NCI-H1694 (cell line): ENCODE measurements around the gene TMC8.
A peak's percentile ranks its signal among the peaks of the same experiment; 100 is the strongest.

Source experiments
- DNase-seq: peaks from one replicate; lab custom pipeline; 2025; lab: John Stamatoyannopoulos, UW

TMC8 gene

DNA sequence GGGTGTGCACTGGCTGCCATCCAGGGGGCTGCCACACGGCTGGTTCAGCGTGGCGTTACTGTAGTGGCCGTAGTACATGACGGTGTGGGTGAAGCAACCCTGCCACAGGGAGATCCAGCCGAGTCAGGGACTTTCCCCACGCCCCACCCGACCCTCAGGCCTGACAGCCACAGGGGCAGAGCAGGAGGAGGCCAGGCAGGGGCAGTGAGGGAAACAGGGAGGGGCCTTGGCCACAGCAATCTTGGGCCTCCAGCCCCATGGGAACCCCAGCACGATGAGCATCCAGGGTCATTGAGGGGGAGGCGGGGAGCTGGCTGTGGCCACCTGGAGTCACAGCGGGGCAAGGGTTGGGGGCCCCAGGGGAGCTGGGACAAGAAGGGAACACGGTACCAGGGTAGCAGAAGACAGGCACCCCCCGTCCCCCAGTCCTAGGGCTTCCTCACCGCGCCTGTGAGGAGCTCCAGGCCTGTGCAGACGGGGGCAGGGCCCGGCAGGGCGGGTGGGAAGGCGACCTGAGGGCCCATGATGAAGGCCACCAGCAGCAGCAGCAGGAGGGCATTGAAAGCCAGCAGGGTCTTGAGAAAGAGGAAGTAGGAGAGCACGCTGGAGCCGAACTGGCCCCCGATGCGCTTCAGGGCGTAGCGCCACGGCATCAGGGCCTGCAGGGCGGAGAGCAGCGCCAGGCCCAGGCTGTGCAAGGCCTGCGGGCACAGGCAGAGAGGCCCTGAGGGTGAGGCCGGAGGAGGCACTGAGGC lies 6.3 kb upstream of the TMC8 start:
- DNase-seq, result no peak

DNA sequence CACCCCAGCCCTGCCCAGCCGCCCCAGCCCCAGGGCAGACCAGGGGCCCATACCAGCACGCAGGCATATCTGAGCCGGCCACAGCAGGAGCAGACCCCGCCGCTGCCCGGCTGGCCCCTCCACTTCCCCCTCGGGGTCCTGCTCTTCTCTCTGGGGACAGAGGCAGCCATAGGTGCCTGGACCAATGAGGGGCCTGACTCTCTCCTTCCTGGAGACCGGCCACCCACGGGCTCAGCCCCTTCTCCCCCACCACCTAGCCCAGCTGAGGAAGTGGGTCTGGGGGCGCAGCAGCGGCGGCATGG lies 5.8 kb upstream of the TMC8 start:
- DNase-seq, result no peak

DNA sequence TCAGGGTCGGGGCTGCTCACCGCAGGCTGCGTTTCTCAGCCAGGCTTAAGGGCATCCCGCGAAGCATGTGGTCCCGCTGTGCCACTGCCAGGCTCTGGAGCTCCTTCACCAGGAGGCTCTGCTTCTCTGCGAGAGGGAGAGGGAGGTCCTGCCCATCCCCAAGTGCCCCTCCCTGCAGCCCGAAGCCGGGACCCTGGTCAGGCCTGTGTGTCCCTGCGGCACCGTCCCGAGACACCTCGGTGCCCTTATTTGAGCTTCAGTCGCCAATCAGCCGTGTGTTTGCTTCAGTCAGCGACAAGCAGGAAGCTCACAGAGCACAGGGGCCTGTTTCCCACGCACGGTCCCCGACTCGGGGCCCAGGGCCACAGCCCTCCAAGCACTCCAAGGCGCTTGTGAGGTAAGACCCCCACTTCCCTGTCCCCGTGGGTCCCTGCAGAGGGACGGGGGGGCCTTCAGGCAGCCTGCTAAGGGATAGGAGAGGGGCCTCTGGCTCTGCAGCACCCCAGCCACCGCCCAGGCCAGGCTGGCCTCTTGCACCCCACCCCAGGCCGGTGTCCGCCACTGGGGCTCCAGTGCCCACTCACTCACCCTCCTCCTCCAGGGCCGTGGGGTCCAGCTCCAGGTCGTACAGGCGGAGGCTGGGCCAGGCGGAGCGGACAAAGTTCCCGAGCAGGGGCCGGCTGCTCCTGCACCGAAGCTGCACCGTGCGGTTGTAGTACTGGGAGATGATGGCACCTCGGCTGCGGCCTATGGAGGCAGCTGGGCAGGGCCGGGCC lies 5.2 kb upstream of the TMC8 start:
- DNase-seq, result no peak

DNA sequence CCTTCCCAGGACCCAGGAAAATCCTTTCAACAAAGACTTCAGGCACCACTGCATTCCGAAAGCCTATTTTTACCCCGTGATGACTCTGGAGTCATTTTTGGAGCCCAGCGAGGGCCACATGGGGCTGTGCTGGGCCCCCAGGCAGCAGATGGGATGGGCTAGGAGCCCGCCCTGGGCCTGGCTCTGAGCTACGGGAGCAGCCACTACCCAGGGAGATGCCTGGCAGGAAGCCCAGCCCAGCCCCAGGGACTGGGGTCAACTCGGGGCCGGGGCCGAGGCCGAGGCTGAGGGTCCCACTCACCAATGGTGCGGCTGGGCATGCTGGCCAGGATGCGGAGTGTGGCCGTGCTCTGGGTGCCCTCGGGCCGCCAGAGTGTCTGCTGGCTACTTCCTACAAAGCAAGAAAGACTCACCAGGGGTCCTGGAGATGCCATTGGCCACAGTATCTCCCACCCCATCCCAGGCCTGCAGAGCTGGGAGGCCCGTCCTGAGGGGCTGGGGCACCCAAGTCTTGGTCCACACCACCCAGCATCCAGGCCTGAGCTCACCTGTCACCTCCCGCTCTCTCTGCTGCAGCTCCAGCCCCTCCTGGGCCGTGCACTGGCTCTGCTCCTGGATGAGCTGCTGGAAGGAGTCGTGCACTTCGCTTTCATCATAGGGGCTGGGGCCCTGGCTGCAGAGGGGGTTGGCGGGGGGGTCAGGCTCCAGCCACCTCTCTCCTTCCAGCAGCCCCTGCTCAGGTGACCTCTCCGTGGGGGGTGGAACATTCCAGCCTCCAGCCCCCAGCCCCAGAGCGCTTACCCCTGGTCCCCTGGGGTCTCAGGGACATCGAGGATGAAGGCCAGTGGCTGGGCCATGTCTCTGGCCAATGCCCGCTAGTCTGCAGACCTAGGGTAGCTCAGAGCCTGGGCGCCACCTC lies 4.3 kb upstream of the TMC8 start:
- DNase-seq, result peak; percentile 32

DNA sequence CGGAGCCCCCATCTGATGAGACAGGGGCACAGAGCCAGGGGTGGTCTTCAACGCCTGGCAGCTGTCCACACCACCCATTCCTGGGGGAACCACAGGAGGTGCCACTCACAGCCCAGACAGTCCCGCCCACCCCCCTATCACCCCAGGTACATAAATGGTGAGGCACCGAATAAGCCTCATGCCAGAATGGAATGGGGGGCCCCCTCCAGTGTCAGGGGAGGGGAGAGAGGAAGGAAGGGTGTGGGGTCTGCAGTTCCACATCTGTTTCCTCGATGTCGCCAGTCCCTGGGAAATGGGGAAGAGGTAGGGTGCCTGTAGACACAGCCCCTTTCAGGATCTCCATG lies 3.7 kb upstream of the TMC8 start:
- no peak for DNase-seq

DNA sequence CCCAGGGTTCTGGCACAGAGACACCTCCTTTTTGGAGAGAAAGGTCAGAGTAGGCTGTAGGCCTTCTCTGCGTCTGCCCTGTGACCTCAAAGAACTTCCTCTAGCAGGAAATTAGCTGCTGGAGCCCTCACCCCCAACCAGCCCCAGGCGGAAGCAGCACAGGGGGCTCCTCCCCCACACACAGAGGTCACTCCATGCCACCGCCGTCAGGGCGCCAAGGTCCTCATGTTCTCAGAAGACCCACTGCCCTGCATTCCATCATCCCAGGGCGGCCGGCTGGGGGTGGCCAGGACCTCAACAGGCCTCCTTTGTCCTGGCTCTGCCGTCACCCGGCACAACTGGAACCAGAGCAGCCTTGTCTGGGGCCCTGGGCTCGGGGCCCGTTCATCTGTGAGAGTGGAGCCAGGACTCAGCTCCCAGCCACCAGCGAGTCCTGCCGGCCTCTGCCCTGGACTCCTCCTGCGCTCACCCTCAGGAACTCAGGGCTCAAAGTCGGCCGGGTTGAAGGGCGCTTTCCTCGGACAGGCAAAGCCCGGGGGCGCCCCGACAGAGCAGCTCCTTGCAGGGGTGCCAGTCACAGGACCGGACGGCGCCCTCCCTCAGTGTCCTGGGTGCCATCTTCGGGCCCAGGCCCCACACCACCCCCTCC lies 3.2 kb upstream of the TMC8 start:
- no peak for DNase-seq

DNA sequence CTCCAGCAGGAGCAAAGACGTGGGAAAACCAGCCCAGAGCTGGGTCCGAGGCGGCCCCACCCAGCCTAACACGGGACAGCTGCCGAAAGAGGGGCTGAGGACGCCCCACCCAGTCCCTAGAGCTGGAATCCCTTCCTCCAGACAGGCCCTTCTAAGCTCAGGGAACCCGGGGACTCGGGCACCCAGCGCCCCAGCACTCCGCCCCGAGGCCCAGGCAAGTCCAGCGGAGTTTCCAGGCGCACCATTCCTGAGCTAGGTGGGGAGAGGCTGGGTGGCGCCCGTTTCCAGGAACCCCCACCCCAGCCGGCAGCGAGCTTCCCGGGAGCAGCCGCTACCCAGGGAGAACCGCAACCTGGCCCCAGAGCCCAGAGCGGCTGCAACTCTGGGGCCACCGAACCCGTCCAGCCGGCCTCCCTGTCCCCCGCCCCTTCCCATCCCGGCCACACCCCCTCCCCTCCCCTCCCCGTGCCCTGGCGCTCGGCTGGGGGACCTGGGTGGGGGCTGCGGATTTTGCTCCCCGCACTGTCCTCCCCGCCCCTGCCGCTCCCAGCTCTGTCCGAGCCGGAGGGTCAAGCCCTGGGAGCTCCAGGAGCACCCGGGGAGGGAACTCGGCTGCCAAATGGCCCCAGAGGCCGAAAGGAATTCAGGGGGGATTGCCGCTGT lies 2.6 kb upstream of the TMC8 start:
- DNase-seq, result no peak

DNA sequence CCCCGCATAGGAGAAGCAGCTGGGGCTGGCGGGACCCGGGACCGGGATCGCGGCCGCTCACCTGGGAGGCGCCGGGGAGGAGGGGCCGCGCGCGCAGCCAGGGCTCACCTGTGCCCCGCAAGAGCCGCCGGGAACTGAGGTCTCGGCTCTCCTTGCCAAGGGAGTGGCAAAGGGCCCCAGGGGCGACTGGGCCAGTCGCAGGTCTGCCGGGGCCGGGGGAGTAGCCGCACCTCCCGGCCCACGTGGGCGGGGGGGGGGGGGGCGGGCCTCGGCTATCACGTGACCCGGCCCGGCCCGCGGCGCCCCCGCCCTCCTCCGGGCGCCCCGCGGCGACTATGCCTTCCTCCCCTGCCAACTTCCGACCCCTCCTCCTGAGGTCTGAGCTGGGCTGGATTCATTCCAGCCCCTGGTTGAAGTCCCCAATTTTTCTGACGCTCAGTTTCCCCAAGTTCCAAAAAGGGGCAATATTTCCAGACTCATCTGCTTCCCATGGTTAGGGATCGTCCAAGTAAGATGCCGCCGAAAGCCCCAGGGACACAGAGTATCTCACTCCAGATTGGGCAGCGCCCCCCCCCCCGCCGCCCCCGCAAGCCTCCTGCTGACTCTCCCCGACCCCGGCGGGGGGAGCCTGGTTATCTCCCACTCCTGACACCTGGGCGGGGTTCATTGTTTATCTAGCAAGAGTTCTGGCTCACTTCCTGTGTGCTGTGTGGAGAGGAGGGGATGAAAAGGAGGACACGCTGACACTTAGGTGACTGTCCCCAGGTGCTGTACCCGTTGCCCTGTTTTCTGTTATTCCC lies 1.8 kb upstream of the TMC8 start, which contains the start of gene TMC6:
TMC6 (minus strand) TSS at position 205 of the 800 bp plus-strand sequence. CDS start 1,923 bp downstream, outside the sequence.
- no peak for DNase-seq

DNA sequence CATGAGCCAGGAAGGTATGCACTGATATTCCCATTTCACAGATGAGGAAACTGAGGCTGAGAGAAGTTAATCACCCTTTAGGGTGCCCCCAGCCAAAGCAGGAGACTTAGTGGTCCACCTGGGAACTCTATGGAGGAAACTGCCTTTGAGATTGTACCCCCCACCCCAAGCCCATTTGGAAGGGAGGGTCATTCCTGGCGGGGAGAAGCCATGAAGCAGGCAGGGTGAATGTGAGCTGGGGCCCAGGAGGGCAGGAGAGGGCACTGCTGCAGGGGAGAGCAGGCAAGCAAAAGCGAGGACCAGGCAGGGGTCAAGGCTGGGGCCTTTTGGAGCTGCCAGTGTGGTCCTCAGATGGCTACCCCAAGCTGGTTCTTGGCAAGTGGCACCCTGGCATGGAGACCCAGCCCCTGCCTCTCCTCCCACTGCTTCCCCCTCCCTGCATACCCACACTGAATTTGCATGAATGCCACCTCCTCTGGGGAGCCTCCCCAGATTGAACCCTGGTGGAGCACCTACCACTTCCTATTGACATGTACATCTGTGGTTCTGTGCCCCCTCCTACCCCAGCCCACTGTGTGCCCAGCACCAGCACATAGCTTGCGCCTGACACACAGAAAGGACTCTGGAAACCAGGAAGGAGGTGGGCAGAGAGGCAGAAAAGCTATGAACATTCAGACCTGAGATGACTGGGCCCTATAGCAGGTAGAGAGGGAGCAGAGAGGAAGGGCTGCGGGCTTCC lies 1.1 kb upstream of the TMC8 start:
- no peak for DNase-seq

DNA sequence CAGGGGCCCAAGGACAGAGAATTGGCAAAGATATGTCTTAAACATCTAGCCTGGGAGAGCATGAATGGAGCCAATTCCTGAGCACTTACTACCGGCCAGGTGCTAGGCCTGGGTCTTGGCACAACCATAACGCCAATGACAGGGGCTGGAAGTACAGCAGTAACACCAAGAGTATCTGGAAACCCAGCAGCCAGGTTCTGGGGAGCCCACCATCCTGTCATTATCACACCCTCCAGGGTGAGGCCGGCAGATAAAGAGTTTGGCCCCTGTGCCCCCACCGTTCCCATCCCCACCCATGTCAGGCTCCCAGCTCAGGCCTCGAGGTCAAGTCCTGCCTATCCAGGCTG lies 508 bp upstream of the TMC8 start:
- DNase-seq, result no peak

DNA sequence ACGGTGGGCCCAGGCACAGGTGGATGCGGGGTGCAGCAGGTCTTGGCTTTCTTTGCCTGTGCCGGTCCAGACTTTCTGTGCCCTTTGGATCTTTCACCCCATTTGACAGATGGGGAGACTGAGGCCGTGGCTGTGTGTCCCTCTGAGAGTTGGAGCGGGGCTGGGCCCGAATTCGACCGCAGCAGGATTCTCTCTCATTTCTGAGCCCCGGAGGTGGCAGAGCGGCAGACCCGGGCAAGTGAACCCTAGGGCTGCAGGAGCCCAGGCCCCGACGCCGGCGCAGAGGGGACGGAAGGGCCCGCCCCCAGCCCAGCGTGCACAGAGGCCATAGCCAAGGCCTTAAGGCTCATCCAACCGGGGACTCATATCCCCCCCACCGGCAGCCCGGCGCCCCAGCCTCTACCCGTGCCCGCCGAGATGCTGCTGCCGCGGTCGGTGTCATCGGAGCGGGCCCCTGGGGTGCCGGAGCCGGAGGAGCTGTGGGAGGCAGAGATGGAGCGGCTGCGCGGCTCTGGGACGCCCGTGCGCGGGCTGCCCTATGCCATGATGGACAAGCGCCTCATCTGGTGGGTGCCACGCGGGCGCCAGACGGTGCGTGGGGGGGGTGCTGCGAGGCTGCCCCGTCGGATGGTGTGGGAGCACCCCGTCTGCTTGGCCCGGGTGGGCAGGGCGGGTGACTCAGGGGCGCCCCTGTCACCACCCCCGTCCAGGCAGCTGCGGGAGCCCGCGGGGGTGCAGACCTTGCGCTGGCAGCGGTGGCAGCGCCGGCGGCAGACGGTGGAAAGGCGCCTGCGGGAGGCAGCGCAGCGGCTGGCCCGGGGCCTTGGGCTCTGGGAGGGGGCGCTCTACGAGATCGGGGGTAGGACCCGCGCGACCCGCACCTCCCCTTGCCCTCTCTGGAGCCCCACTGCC lies 857 bp downstream of the TMC8 start:
- no peak for DNase-seq

DNA sequence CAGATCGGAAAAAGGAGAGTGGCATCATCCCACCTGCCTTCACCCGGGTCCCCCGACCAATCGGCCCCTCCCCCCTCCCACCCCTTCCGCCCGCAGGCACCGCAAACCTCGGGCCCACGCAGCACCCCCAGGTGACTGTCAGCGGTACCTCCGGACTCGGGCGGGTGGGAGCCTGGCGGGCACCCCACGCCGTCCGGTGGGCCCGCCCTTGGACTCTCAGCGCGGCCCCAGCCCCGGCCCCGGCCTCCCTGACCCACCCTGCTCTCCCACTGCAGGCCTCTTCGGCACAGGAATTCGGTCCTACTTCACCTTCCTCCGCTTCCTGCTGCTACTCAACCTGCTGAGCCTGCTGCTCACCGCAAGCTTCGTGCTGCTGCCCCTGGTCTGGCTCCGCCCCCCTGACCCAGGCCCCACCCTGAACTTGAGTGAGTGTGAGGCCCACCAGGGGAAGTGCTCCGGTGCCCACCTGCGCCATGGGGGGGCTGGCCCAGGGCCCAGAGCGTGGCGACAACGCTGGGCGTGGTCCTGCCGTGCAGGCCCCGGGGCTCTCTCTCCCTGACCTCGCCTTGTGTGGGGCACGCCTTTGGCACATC lies 1.6 kb downstream of the TMC8 start:
- no peak for DNase-seq

DNA sequence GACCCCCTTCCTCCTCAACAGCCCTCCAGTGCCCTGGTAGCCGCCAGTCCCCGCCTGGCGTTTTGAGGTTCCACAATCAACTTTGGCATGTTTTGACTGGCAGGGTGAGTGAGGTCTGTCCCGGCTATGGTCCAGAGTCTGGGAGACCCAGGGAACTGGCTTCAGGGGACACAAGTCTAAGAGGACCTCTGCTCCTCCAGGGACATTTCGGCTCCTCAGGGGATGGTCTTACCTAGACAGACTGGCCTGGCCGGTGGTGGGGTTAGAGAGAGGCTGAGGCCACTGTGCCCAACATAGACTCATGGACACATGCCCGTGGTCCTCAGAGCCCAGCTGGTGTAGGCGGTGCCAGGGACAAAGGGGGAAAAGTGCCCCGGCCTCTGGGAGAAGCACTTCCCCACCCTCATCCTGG lies 2.2 kb downstream of the TMC8 start:
- no peak for DNase-seq

DNA sequence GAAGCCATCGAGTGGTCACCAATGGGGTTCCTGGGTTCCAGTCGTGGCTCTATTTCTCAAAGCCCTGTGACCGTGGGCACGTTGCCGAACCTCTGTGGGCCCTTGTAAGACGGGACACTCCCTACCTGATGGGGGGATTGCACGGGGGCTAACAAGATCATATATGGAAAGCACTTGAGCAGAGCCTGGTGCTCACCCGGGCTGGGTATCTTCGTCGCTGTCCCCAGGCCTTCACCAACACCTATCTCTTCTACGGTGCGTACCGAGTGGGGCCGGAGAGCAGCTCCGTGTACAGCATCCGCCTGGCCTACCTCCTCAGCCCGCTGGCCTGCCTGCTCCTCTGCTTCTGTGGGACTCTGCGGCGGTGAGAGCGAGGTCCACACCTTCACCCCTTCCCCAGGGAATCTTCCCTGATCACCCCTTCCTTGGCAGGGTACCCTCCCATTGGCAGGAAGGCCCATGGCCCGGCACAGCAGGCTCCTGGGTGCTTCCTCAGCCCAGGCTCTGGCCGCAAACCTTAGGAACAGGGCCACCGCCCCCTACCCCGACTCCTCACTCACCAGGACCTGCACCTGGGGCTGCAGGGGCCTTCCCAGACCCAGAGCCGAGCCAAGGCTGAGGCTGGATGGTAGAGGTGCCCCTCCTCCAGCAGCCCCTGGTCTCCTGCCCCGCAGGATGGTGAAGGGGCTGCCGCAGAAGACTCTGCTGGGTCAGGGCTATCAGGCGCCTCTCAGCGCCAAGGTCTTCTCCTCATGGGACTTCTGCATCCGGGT lies 2.8 kb downstream of the TMC8 start:
- no peak for DNase-seq

DNA sequence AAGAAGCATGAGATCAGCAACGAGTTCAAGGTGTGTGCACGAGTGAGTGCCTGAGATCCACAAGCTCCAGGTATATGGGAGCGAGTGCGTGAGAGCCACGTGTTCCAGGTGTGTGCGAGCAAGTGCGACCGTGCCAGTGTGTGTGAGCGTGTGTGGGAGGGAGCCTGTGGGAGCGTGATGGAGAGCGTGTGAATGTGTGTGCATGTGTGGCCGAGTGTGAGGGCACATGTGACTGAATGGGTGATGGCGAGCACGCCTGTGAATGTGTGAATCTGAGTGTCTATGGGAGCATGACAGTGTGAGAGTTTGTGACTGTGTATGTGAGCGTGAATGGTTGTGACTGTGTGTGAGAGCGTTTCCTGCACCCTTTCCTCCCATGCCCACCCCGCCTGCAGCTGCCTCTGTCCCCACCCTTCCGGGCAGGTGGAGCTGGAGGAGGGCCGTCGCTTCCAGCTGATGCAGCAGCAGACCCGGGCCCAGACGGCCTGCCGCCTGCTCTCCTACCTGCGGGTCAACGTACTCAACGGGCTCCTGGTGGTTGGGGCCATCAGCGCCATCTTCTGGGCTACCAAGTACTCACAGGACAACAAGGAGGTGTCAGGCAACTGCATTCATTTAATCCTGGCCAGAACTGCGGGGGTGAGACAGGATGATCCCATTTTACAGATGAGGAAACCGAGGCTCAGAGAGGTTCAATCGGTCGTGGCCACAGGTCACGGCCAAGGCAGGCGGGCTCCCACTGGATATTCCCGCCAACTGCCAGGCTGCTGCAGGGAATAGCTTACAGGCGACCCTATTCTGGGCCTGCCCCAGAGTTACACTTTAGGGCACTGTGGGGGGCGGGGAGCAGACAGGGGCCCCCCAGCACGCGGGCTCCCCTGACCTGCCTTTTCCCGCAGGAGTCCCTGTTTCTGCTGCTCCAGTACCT lies 3.7 kb downstream of the TMC8 start:
- peak; percentile 19 for DNase-seq

DNA sequence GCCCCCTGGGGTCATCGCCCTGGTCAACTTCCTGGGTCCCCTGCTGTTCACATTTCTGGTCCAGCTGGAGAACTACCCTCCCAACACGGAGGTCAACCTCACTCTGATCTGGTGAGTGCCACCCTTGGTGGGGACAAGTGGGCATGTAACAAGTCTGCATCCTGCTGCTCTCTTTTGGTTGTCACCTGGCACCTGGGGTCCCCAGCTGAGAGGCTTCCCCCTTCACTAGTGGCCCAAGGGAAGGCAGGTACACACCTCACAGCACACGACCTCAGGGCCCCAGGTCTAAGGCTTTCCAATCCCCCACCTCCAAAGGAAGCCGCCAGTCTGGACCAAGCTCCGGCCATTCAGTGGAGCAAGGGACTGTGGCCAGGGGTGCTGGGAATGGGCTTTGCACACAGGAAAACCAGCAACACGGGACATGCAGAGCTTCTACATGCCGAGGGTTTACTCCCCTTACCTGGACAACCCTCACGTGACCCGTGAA lies 4.4 kb downstream of the TMC8 start:
- DNase-seq, result no peak
